ENCODE data around the gene METTL22. TPM values are rescaled to one million over a fixed set of nuclear protein-coding genes. Genes with fewer than 3 reads are reported as not detected.

Gene METTL22
- polyA plus RNA-seq, 1 donor from 2014 or later: 51.3 TPM

- peaks cover 11% of the 10 kb centered on the region for H3K9me3 ChIP-seq (ENCODE audit: low read length)
- H3K36me3 ChIP-seq (ENCODE audit: insufficient read depth, low read length): no peaks in the 10 kb centered on the region
- H4K20me1 ChIP-seq (ENCODE audit: insufficient read depth): no peaks in the 10 kb centered on the region
- no peaks in the 10 kb centered on the region for H3K9me2 ChIP-seq (ENCODE audit: insufficient read depth, low read length)
- no peak overlapping the region for H2AFZ ChIP-seq (ENCODE audit: low read depth, low read length)
- H3K27ac ChIP-seq (ENCODE audit: low read length): no peak overlapping the region
- TF ChIP-seq EP300 (conservative IDR thresholded peaks at IDR 0.05; ENCODE audit: poor library complexity, severe bottlenecking): no peak
- TF ChIP-seq TAF1 (IDR thresholded peaks at IDR 0.05; ENCODE audit: low read depth): no peak
- TF ChIP-seq CTCF (IDR thresholded peaks at IDR 0.05; ENCODE audit: poor library complexity, severe bottlenecking): no peak
- TF ChIP-seq MXI1 (conservative IDR thresholded peaks at IDR 0.05; ENCODE audit: poor library complexity, severe bottlenecking): no peak
- no peak for TF ChIP-seq SMC3 (conservative IDR thresholded peaks at IDR 0.05; ENCODE audit: poor library complexity)
- no peak for TF ChIP-seq EZH2 (IDR thresholded peaks at IDR 0.05; ENCODE audit: borderline replicate concordance, insufficient read depth, low read length, poor library complexity, severe bottlenecking)
- TF ChIP-seq POLR2AphosphoS5 (IDR thresholded peaks at IDR 0.05): no peak
- no peak for TF ChIP-seq REST (IDR thresholded peaks at IDR 0.05; ENCODE audit: borderline replicate concordance)
- TF ChIP-seq RAD21 (conservative IDR thresholded peaks at IDR 0.05): no peak
- H3K9ac ChIP-seq (ENCODE audit: low read length): no peak overlapping the region
- H3K4me2 ChIP-seq (ENCODE audit: low read length): no peak overlapping the region
- H3K27me3 ChIP-seq (ENCODE audit: insufficient read depth, low read depth, low read length): no peaks in the 10 kb centered on the region
- no peaks in the 10 kb centered on the region for H3K79me2 ChIP-seq (replicated peaks; ENCODE audit: insufficient read depth, low read length)
- no peak overlapping the region for H3K4me3 ChIP-seq (ENCODE audit: low read length)
- H3F3A ChIP-seq (ENCODE audit: insufficient read depth, low read length, poor library complexity, severe bottlenecking): no peaks in the 10 kb centered on the region
Measured at GRCh38 chr16:8691728-8692127, 70.2 kb downstream of the METTL22 start.

- Histone ChIP-seq H3K4me2 (ENCODE audit: low read length) (no peak overlapping the region), H3K4me3 (ENCODE audit: low read length) (no peak overlapping the region), H3K9ac (ENCODE audit: low read length) (no peak overlapping the region), H3K9me3 (ENCODE audit: low read length) (peaks cover 4% of the 10 kb centered on the region), H3F3A (ENCODE audit: insufficient read depth, low read length, poor library complexity, severe bottlenecking) (no peaks in the 10 kb centered on the region), H2AFZ (ENCODE audit: low read depth, low read length) (no peak overlapping the region), H3K27ac (ENCODE audit: low read length) (no peak overlapping the region), H3K27me3 (ENCODE audit: insufficient read depth, low read depth, low read length) (no peaks in the 10 kb centered on the region), H3K36me3 (ENCODE audit: insufficient read depth, low read length) (no peaks in the 10 kb centered on the region), H3K9me2 (ENCODE audit: insufficient read depth, low read length) (no peaks in the 10 kb centered on the region), H4K20me1 (ENCODE audit: insufficient read depth) (no peaks in the 10 kb centered on the region), H3K79me2 (replicated peaks; ENCODE audit: insufficient read depth, low read length) (no peaks in the 10 kb centered on the region)
- TF ChIP-seq CTCF (IDR thresholded peaks at IDR 0.05; ENCODE audit: poor library complexity, severe bottlenecking): no peak
- no peak for TF ChIP-seq RAD21 (conservative IDR thresholded peaks at IDR 0.05)
- TF ChIP-seq REST (IDR thresholded peaks at IDR 0.05; ENCODE audit: borderline replicate concordance): no peak
- no peak for TF ChIP-seq MXI1 (conservative IDR thresholded peaks at IDR 0.05; ENCODE audit: poor library complexity, severe bottlenecking)
- no peak for TF ChIP-seq TAF1 (IDR thresholded peaks at IDR 0.05; ENCODE audit: low read depth)
- TF ChIP-seq SMC3 (conservative IDR thresholded peaks at IDR 0.05; ENCODE audit: poor library complexity): no peak
- TF ChIP-seq POLR2AphosphoS5 (IDR thresholded peaks at IDR 0.05): no peak
- TF ChIP-seq EP300 (conservative IDR thresholded peaks at IDR 0.05; ENCODE audit: poor library complexity, severe bottlenecking): no peak
- no peak for TF ChIP-seq EZH2 (IDR thresholded peaks at IDR 0.05; ENCODE audit: borderline replicate concordance, insufficient read depth, low read length, poor library complexity, severe bottlenecking)
Measured at GRCh38 chr16:8694795-8695728, 73.6 kb downstream of the METTL22 start.
